ENCODE data around the gene FAHD2A. TPM values are rescaled to one million over a fixed set of nuclear protein-coding genes. Genes with fewer than 3 reads are reported as not detected.

Gene FAHD2A
- total RNA-seq, 1 experiment from 2014 or later, result 23.0 TPM

GRCh38 chr2:95386031-95386430 is 16.5 kb upstream of the FAHD2A start:
- H3K27ac ChIP-seq, result no peak overlapping the region
- intact Hi-C loops (cut with micrococcal nuclease; ENCODE audit: unreplicated experiment), result no loop called here
- TF ChIP-seq CTCF (conservative IDR thresholded peaks at IDR 0.05) (no peak), EZH2 (IDR thresholded peaks at IDR 0.05; ENCODE audit: low read depth) (no peak)
- H4K20me1 ChIP-seq (ENCODE audit: insufficient read depth), result no peaks in the 10 kb centered on the region
- no peaks in the 10 kb centered on the region for H3F3A ChIP-seq (ENCODE audit: insufficient read depth, low read depth)
- no peaks in the 10 kb centered on the region for H3K36me3 ChIP-seq (ENCODE audit: low read depth)
- H3K4me2 ChIP-seq, result no peak overlapping the region
- no peak overlapping the region for H2AFZ ChIP-seq
- CTCF ChIA-PET, result no interaction called here
- H3K4me3 ChIP-seq, result no peak overlapping the region
- H3K9me2 ChIP-seq (ENCODE audit: insufficient read depth), result no peaks in the 10 kb centered on the region
- H3K9me3 ChIP-seq (ENCODE audit: insufficient read depth, low read depth), result no peaks in the 10 kb centered on the region
- POLR2A ChIA-PET (ENCODE audit: unreplicated experiment), result interaction anchor here (0.8 kb wide), 1 partner anchor 10 kb away, joined by 5 read pairs; no protein-coding TSS in a partner anchor
- H3K79me2 ChIP-seq (ENCODE audit: low read depth), result no peaks in the 10 kb centered on the region
- no TSS peak for BruUV-seq (replicated peaks)
- DNase-seq, result no peak
- H3K27me3 ChIP-seq (ENCODE audit: insufficient read depth, low read depth), result peaks cover 50% of the 10 kb centered on the region
- 0 out of 2 replicates have a peak, but pooled peaks cover 4% of the 10 kb centered on the region for H3K4me1 ChIP-seq (replicated peaks; ENCODE audit: insufficient read depth)

- Histone ChIP-seq H3K27me3 (ENCODE audit: insufficient read depth, low read depth) (peaks cover 37% of the 10 kb centered on the region), H3K36me3 (ENCODE audit: low read depth) (no peaks in the 10 kb centered on the region), H4K20me1 (ENCODE audit: insufficient read depth) (no peaks in the 10 kb centered on the region), H2AFZ (no peak overlapping the region), H3K9me3 (ENCODE audit: insufficient read depth, low read depth) (no peaks in the 10 kb centered on the region), H3K79me2 (ENCODE audit: low read depth) (no peaks in the 10 kb centered on the region), H3K4me3 (no peak overlapping the region), H3K4me2 (no peak overlapping the region), H3K4me1 (replicated peaks; ENCODE audit: insufficient read depth) (0 out of 2 replicates have a peak, but pooled peaks cover 4% of the 10 kb centered on the region), H3K27ac (no peak overlapping the region), H3K9me2 (ENCODE audit: insufficient read depth) (no peaks in the 10 kb centered on the region), H3F3A (ENCODE audit: insufficient read depth, low read depth) (no peaks in the 10 kb centered on the region)
- ChIA-PET CTCF (interaction anchor here (0.7 to 2.7 kb wide), 3 partner anchors 29 to 156 kb away, joined by 3 to 11 read pairs (median 7); no protein-coding TSS in a partner anchor), POLR2A (ENCODE audit: unreplicated experiment) (no interaction called here)
- intact Hi-C loops (cut with micrococcal nuclease; ENCODE audit: unreplicated experiment), result no loop called here
- DNase-seq, result no peak
- BruUV-seq (replicated peaks), result no TSS peak
- TF ChIP-seq EZH2 (IDR thresholded peaks at IDR 0.05; ENCODE audit: low read depth), result no peak
- no peak for TF ChIP-seq CTCF (conservative IDR thresholded peaks at IDR 0.05)
Observed at GRCh38 chr2:95387358-95387757, 15.2 kb upstream of the FAHD2A start.

- CTCF ChIA-PET, result interaction anchor here (0.7 to 2.7 kb wide), 3 partner anchors 28 to 341 kb away, joined by 3 to 11 read pairs (median 3); no protein-coding TSS in a partner anchor
- intact Hi-C loops (cut with micrococcal nuclease; ENCODE audit: unreplicated experiment), result no loop called here
Observed at GRCh38 chr2:95388091-95388692, 14.3 kb upstream of the FAHD2A start.

More at GRCh38 chr2:95388091-95388692, 14.3 kb upstream of the FAHD2A start:
- Histone ChIP-seq H3K79me2 (ENCODE audit: low read depth) (no peaks in the 10 kb centered on the region), H3K27me3 (ENCODE audit: insufficient read depth, low read depth) (peaks cover 31% of the 10 kb centered on the region), H2AFZ (no peak overlapping the region), H3K9me2 (ENCODE audit: insufficient read depth) (no peaks in the 10 kb centered on the region), H3K4me3 (no peak overlapping the region), H3K27ac (no peak overlapping the region), H3K9me3 (ENCODE audit: insufficient read depth, low read depth) (no peaks in the 10 kb centered on the region), H3K4me1 (replicated peaks; ENCODE audit: insufficient read depth) (0 out of 2 replicates have a peak, but pooled peaks cover 4% of the 10 kb centered on the region), H3F3A (ENCODE audit: insufficient read depth, low read depth) (no peaks in the 10 kb centered on the region), H4K20me1 (ENCODE audit: insufficient read depth) (no peaks in the 10 kb centered on the region), H3K36me3 (ENCODE audit: low read depth) (no peaks in the 10 kb centered on the region), H3K4me2 (no peak overlapping the region)
- POLR2A ChIA-PET (ENCODE audit: unreplicated experiment), result no interaction called here
- no TSS peak for BruUV-seq (replicated peaks)
- TF ChIP-seq CTCF (conservative IDR thresholded peaks at IDR 0.05), result no peak
- no peak for TF ChIP-seq EZH2 (IDR thresholded peaks at IDR 0.05; ENCODE audit: low read depth)
- DNase-seq, result no peak

All from PC-9 (cell line).